ENCODE data around the gene FAHD1.

FAHD1 gene

GRCh38 chr16:1785846-1786170, 41.2 kb upstream of the FAHD1 start:
- H3K27me3 Mint-ChIP-seq = no peaks in the 10 kb centered on the region
- peaks cover 31% of the 10 kb centered on the region for H3K4me1 Mint-ChIP-seq (ENCODE audit: low read depth)
- peaks cover 79% of the 10 kb centered on the region for H3K36me3 Mint-ChIP-seq (ENCODE audit: low read depth)
- no peaks in the 10 kb centered on the region for H3K9me3 Mint-ChIP-seq
- no peak overlapping the region for H3K27ac Mint-ChIP-seq
- intact Hi-C loops (cut with micrococcal nuclease) = no loop called here
- H3K4me3 Mint-ChIP-seq = no peak overlapping the region

GRCh38 chr16:1786242-1787055, 40.6 kb upstream of the FAHD1 start:
- H3K4me1 Mint-ChIP-seq (ENCODE audit: low read depth) = peaks cover 24% of the 10 kb centered on the region
- intact Hi-C loops (cut with micrococcal nuclease) = no loop called here
- H3K27ac Mint-ChIP-seq = no peak overlapping the region
- H3K9me3 Mint-ChIP-seq = no peaks in the 10 kb centered on the region
- H3K27me3 Mint-ChIP-seq = no peaks in the 10 kb centered on the region
- H3K4me3 Mint-ChIP-seq = no peak overlapping the region
- H3K36me3 Mint-ChIP-seq (ENCODE audit: low read depth) = peaks cover 79% of the 10 kb centered on the region

GRCh38 chr16:1787056-1787321, 40.0 kb upstream of the FAHD1 start:
- Mint-ChIP-seq H3K4me1 (ENCODE audit: low read depth) (peaks cover 19% of the 10 kb centered on the region), H3K36me3 (ENCODE audit: low read depth) (peaks cover 79% of the 10 kb centered on the region), H3K27me3 (no peaks in the 10 kb centered on the region), H3K4me3 (no peak overlapping the region), H3K9me3 (no peaks in the 10 kb centered on the region), H3K27ac (no peak overlapping the region)
- intact Hi-C loops (cut with micrococcal nuclease) = no loop called here

- no peak overlapping the region for H3K27ac Mint-ChIP-seq
- intact Hi-C loops (cut with micrococcal nuclease) = no loop called here
- no peaks in the 10 kb centered on the region for H3K9me3 Mint-ChIP-seq
- H3K27me3 Mint-ChIP-seq = no peaks in the 10 kb centered on the region
- H3K36me3 Mint-ChIP-seq (ENCODE audit: low read depth) = peaks cover 79% of the 10 kb centered on the region
- H3K4me3 Mint-ChIP-seq = no peak overlapping the region
- peaks cover 19% of the 10 kb centered on the region for H3K4me1 Mint-ChIP-seq (ENCODE audit: low read depth)
These were observed 39.5 kb upstream of the FAHD1 start for GRCh38 chr16:1787322-1788094.

GRCh38 chr16:1788095-1788707, 38.8 kb upstream of the FAHD1 start:
- Mint-ChIP-seq H3K27me3 (no peaks in the 10 kb centered on the region), H3K9me3 (no peaks in the 10 kb centered on the region), H3K27ac (no peak overlapping the region), H3K36me3 (ENCODE audit: low read depth) (peaks cover 80% of the 10 kb centered on the region), H3K4me3 (no peak overlapping the region), H3K4me1 (ENCODE audit: low read depth) (peaks cover 18% of the 10 kb centered on the region)
- intact Hi-C loops (cut with micrococcal nuclease) = no loop called here

- intact Hi-C loops (cut with micrococcal nuclease) = no loop called here
- no peak overlapping the region for H3K27ac Mint-ChIP-seq
These were observed 38.3 kb upstream of the FAHD1 start for GRCh38 chr16:1788708-1789100.

GRCh38 chr16:1789643-1790045, 37.4 kb upstream of the FAHD1 start:
- Mint-ChIP-seq H3K4me1 (ENCODE audit: low read depth) (peaks cover 5% of the 10 kb centered on the region), H3K27me3 (no peaks in the 10 kb centered on the region), H3K36me3 (ENCODE audit: low read depth) (peaks cover 80% of the 10 kb centered on the region), H3K9me3 (no peaks in the 10 kb centered on the region), H3K27ac (no peak overlapping the region), H3K4me3 (no peak overlapping the region)
- intact Hi-C loops (cut with micrococcal nuclease) = no loop called here

More at GRCh38 chr16:1788708-1789100, 38.3 kb upstream of the FAHD1 start:
- Mint-ChIP-seq H3K4me1 (ENCODE audit: low read depth) (peaks cover 13% of the 10 kb centered on the region), H3K9me3 (no peaks in the 10 kb centered on the region), H3K4me3 (no peak overlapping the region), H3K36me3 (ENCODE audit: low read depth) (peaks cover 80% of the 10 kb centered on the region), H3K27me3 (no peaks in the 10 kb centered on the region)

GRCh38 chr16:1790261-1790610, 36.8 kb upstream of the FAHD1 start:
- Mint-ChIP-seq H3K4me3 (no peak overlapping the region), H3K27ac (no peak overlapping the region), H3K9me3 (no peaks in the 10 kb centered on the region), H3K36me3 (ENCODE audit: low read depth) (peaks cover 76% of the 10 kb centered on the region), H3K4me1 (ENCODE audit: low read depth) (peaks cover under 1% of the 10 kb centered on the region), H3K27me3 (no peaks in the 10 kb centered on the region)
- intact Hi-C loops (cut with micrococcal nuclease) = no loop called here

GRCh38 chr16:1790611-1791255, 36.3 kb upstream of the FAHD1 start:
- Mint-ChIP-seq H3K27ac (no peak overlapping the region), H3K4me1 (ENCODE audit: low read depth) (no peaks in the 10 kb centered on the region), H3K36me3 (ENCODE audit: low read depth) (peaks cover 71% of the 10 kb centered on the region), H3K4me3 (no peak overlapping the region), H3K27me3 (no peaks in the 10 kb centered on the region), H3K9me3 (no peaks in the 10 kb centered on the region)
- intact Hi-C loops (cut with micrococcal nuclease) = no loop called here

GRCh38 chr16:1791256-1791942, 35.6 kb upstream of the FAHD1 start:
- Mint-ChIP-seq H3K4me1 (ENCODE audit: low read depth) (no peaks in the 10 kb centered on the region), H3K36me3 (ENCODE audit: low read depth) (peaks cover 64% of the 10 kb centered on the region), H3K27me3 (no peaks in the 10 kb centered on the region), H3K27ac (no peak overlapping the region), H3K4me3 (no peak overlapping the region), H3K9me3 (no peaks in the 10 kb centered on the region)
- intact Hi-C loops (cut with micrococcal nuclease) = no loop called here

- H3K27me3 Mint-ChIP-seq = no peaks in the 10 kb centered on the region
- H3K27ac Mint-ChIP-seq = no peak overlapping the region
- no peaks in the 10 kb centered on the region for H3K9me3 Mint-ChIP-seq
- H3K4me1 Mint-ChIP-seq (ENCODE audit: low read depth) = no peaks in the 10 kb centered on the region
- intact Hi-C loops (cut with micrococcal nuclease) = no loop called here
- no peak overlapping the region for H3K4me3 Mint-ChIP-seq
- H3K36me3 Mint-ChIP-seq (ENCODE audit: low read depth) = peaks cover 56% of the 10 kb centered on the region
These were observed 34.8 kb upstream of the FAHD1 start for GRCh38 chr16:1791943-1792812.

- no peaks in the 10 kb centered on the region for H3K4me1 Mint-ChIP-seq (ENCODE audit: low read depth)
- H3K36me3 Mint-ChIP-seq (ENCODE audit: low read depth) = peaks cover 48% of the 10 kb centered on the region
- no peaks in the 10 kb centered on the region for H3K9me3 Mint-ChIP-seq
- intact Hi-C loops (cut with micrococcal nuclease) = no loop called here
- no peak overlapping the region for H3K4me3 Mint-ChIP-seq
- H3K27ac Mint-ChIP-seq = no peak overlapping the region
- H3K27me3 Mint-ChIP-seq = no peaks in the 10 kb centered on the region
These were observed 34.0 kb upstream of the FAHD1 start for GRCh38 chr16:1792836-1793577.

All from dendritic cell treated with granulocyte-macrophage colony-stimulating factor and Interleukin-4, amounts not matched to agents 40 ng/mL and 50 ng/mL, for 4 days (primary cell).